ENCODE measurements around the gene SH2D3A. TPM values are rescaled to one million over a fixed set of nuclear protein-coding genes. Genes with fewer than 3 reads are reported as not detected.

The SH2D3A gene
- total RNA-seq, 2 experiments from 2014 or later = 13.8 to 22.3 TPM

- Mint-ChIP-seq H3K27me3 (no peaks in the 10 kb centered on the region), H3K27ac (no peak overlapping the region), H3K36me3 (peaks cover 6% of the 10 kb centered on the region), H3K4me3 (no peak overlapping the region), H3K9me3 (ENCODE audit: low read depth) (no peaks in the 10 kb centered on the region), H3K4me1 (peaks cover 12% of the 10 kb centered on the region)
- DNase-seq (no peak), ATAC-seq (no peak)
- CTCF ChIA-PET = interaction anchor here (1.5 kb wide), 2 partner anchors 10 to 135 kb away, joined by 4 to 5 read pairs; no protein-coding TSS in a partner anchor
These were observed 38.9 kb downstream of the SH2D3A start for GRCh38 chr19:6728346-6728745.

GRCh38 chr19:6725513-6726231 lies 41.6 kb downstream of the SH2D3A start:
- CTCF ChIA-PET = interaction anchor here (0.6 to 0.7 kb wide), 2 partner anchors 96 to 138 kb away, joined by 3 read pairs; no protein-coding TSS in a partner anchor
- DNase-seq (no peak), ATAC-seq (no peak)
- Mint-ChIP-seq H3K27ac (no peak overlapping the region), H3K4me3 (no peak overlapping the region), H3K27me3 (no peaks in the 10 kb centered on the region), H3K4me1 (peaks cover 28% of the 10 kb centered on the region), H3K9me3 (ENCODE audit: low read depth) (no peaks in the 10 kb centered on the region), H3K36me3 (no peaks in the 10 kb centered on the region)

- Mint-ChIP-seq H3K4me1 (peaks cover 32% of the 10 kb centered on the region), H3K27ac (no peak overlapping the region), H3K36me3 (no peaks in the 10 kb centered on the region), H3K27me3 (no peaks in the 10 kb centered on the region), H3K9me3 (ENCODE audit: low read depth) (no peaks in the 10 kb centered on the region), H3K4me3 (no peak overlapping the region)
- CTCF ChIA-PET = interaction anchor here (1.3 kb wide), 1 partner anchor 8 kb away, joined by 3 read pairs; no protein-coding TSS in a partner anchor
- no peak for DNase-seq
- no peak for ATAC-seq
These were observed 42.4 kb downstream of the SH2D3A start for GRCh38 chr19:6724631-6725492.

GRCh38 chr19:6723738-6724137 lies 43.5 kb downstream of the SH2D3A start:
- Mint-ChIP-seq H3K4me1 (peaks cover 41% of the 10 kb centered on the region), H3K27ac (no peak overlapping the region), H3K27me3 (no peaks in the 10 kb centered on the region), H3K36me3 (no peaks in the 10 kb centered on the region), H3K4me3 (no peak overlapping the region), H3K9me3 (ENCODE audit: low read depth) (no peaks in the 10 kb centered on the region)
- no peak for ATAC-seq
- CTCF ChIA-PET = no interaction called here
- DNase-seq = no peak

GRCh38 chr19:6723108-6723618 lies 44.1 kb downstream of the SH2D3A start:
- H3K4me1 Mint-ChIP-seq = peaks cover 38% of the 10 kb centered on the region
- CTCF ChIA-PET = no interaction called here
- ATAC-seq = no peak
- no peak overlapping the region for H3K27ac Mint-ChIP-seq
- no peak overlapping the region for H3K4me3 Mint-ChIP-seq
- no peaks in the 10 kb centered on the region for H3K9me3 Mint-ChIP-seq (ENCODE audit: low read depth)
- H3K36me3 Mint-ChIP-seq = no peaks in the 10 kb centered on the region
- no peaks in the 10 kb centered on the region for H3K27me3 Mint-ChIP-seq
- DNase-seq = no peak

- CTCF ChIA-PET = no interaction called here
- DNase-seq (no peak), ATAC-seq (no peak)
- H3K4me3 Mint-ChIP-seq = no peak overlapping the region
- no peaks in the 10 kb centered on the region for H3K36me3 Mint-ChIP-seq
- H3K9me3 Mint-ChIP-seq (ENCODE audit: low read depth) = peaks cover 6% of the 10 kb centered on the region
- H3K27me3 Mint-ChIP-seq = no peaks in the 10 kb centered on the region
- H3K27ac Mint-ChIP-seq = no peak overlapping the region
- H3K4me1 Mint-ChIP-seq = peaks cover 45% of the 10 kb centered on the region
These were observed 45.5 kb downstream of the SH2D3A start for GRCh38 chr19:6721773-6722172.

- Mint-ChIP-seq H3K27ac (no peak overlapping the region), H3K27me3 (peaks cover 2% of the 10 kb centered on the region), H3K4me1 (peaks cover 45% of the 10 kb centered on the region), H3K9me3 (ENCODE audit: low read depth) (peaks cover 6% of the 10 kb centered on the region), H3K4me3 (no peak overlapping the region), H3K36me3 (no peaks in the 10 kb centered on the region)
- ATAC-seq = no peak
- DNase-seq = no peak
- CTCF ChIA-PET = no interaction called here
These were observed 46.1 kb downstream of the SH2D3A start for GRCh38 chr19:6721138-6721474.

- Mint-ChIP-seq H3K4me3 (no peak within 1 kb of the TSS), H3K27ac (no peak within 1 kb of the TSS), H3K9me3 (ENCODE audit: low read depth) (peaks cover 6% of the 10 kb centered on the region), H3K36me3 (no peaks in the 10 kb centered on the region), H3K4me1 (peaks cover 45% of the 10 kb centered on the region), H3K27me3 (peaks cover 2% of the 10 kb centered on the region)
- no peak for ATAC-seq
- DNase-seq = no peak
- CTCF ChIA-PET = no interaction called here
These were observed 46.7 kb downstream of the SH2D3A start, which contains the start of gene C3 for GRCh38 chr19:6720369-6721137. TSS of gene C3 (minus strand) at chr19:6720650. CDS start at chr19:6720589, 61 bp downstream.

- no peak overlapping the region for H3K4me3 Mint-ChIP-seq
- H3K36me3 Mint-ChIP-seq = no peaks in the 10 kb centered on the region
- H3K4me1 Mint-ChIP-seq = peaks cover 40% of the 10 kb centered on the region
- CTCF ChIA-PET = no interaction called here
- ATAC-seq (no peak), DNase-seq (no peak)
- peaks cover 6% of the 10 kb centered on the region for H3K9me3 Mint-ChIP-seq (ENCODE audit: low read depth)
- H3K27ac Mint-ChIP-seq = no peak overlapping the region
- H3K27me3 Mint-ChIP-seq = peaks cover 2% of the 10 kb centered on the region
These were observed 47.3 kb downstream of the SH2D3A start for GRCh38 chr19:6719992-6720368.

- H3K4me1 Mint-ChIP-seq = peaks cover 38% of the 10 kb centered on the region
- CTCF ChIA-PET = no interaction called here
- ATAC-seq (no peak), DNase-seq (no peak)
- H3K36me3 Mint-ChIP-seq = no peaks in the 10 kb centered on the region
- H3K27me3 Mint-ChIP-seq = peaks cover 2% of the 10 kb centered on the region
- peaks cover 6% of the 10 kb centered on the region for H3K9me3 Mint-ChIP-seq (ENCODE audit: low read depth)
- H3K4me3 Mint-ChIP-seq = no peak overlapping the region
- no peak overlapping the region for H3K27ac Mint-ChIP-seq
These were observed 47.7 kb downstream of the SH2D3A start for GRCh38 chr19:6719540-6719861.

- Mint-ChIP-seq H3K9me3 (ENCODE audit: low read depth) (peaks cover 6% of the 10 kb centered on the region), H3K36me3 (no peaks in the 10 kb centered on the region), H3K27ac (no peak overlapping the region), H3K4me1 (peaks cover 38% of the 10 kb centered on the region), H3K27me3 (peaks cover 2% of the 10 kb centered on the region), H3K4me3 (no peak overlapping the region)
- peak; percentile 57 for DNase-seq
- CTCF ChIA-PET = no interaction called here
- ATAC-seq = peak; percentile 70
These were observed 48.3 kb downstream of the SH2D3A start for GRCh38 chr19:6718741-6719539.

- no peaks in the 10 kb centered on the region for H3K36me3 Mint-ChIP-seq
- H3K27ac Mint-ChIP-seq = no peak overlapping the region
- ATAC-seq (peak; percentile 9), DNase-seq (no peak)
- H3K4me3 Mint-ChIP-seq = no peak overlapping the region
- peaks cover 2% of the 10 kb centered on the region for H3K27me3 Mint-ChIP-seq
- peaks cover 35% of the 10 kb centered on the region for H3K4me1 Mint-ChIP-seq
- CTCF ChIA-PET = interaction anchor here (0.6 kb wide), 1 partner anchor 351 kb away, joined by 6 read pairs; no protein-coding TSS in a partner anchor
- peaks cover 6% of the 10 kb centered on the region for H3K9me3 Mint-ChIP-seq (ENCODE audit: low read depth)
These were observed 49.0 kb downstream of the SH2D3A start for GRCh38 chr19:6718111-6718740.

Measured in activated CD8-positive, alpha-beta memory T cell treated with anti-CD3 and anti-CD28 coated beads, Interleukin-2, amount 10 ng/mL, durations not matched to agents 7 days and 5 days (primary cell).